LNCAP (cell line): ENCODE measurements around the gene CYB5D1.

Source experiments
- CTCF ChIP-seq: fragments of 450-650 bp; IDR thresholded peaks from 2 replicates; pipeline ENCODE4 v1.5.1; 2017; ENCODE audit warnings: mild to moderate bottlenecking

CYB5D1 gene

DNA sequence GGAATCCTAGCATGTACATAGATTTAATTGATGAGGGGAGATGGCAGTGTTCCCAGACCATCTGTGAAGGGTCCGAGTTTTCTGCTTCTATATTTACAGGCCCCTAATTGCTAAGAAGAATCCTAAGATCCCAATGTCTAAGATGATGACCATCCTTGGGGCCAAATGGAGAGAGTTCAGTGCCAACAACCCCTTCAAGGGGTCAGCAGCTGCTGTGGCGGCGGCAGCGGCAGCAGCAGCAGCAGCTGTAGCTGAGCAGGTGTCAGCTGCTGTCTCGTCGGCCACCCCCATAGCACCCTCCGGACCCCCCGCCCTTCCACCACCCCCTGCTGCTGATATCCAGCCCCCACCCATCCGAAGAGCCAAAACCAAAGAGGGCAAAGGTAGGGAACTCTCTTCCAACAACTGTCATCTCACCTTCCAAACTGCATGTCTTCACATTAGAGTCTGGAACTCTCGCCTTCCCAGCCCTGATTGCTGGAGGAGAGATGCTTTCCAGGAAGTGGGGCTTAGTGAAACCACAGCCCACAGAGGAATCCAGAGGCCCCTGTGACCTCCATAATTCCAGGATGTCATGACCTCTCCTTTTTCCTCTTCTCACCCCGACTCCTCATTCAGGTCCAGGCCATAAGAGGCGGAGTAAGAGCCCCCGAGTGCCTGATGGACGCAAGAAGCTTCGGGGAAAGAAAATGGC, 35.5 kb downstream of the CYB5D1 start:
- no peak for TF ChIP-seq CTCF

GRCh38 chr17:7894226-7894625, 36.4 kb downstream of the CYB5D1 start:
- TF ChIP-seq CTCF, result no peak

DNA sequence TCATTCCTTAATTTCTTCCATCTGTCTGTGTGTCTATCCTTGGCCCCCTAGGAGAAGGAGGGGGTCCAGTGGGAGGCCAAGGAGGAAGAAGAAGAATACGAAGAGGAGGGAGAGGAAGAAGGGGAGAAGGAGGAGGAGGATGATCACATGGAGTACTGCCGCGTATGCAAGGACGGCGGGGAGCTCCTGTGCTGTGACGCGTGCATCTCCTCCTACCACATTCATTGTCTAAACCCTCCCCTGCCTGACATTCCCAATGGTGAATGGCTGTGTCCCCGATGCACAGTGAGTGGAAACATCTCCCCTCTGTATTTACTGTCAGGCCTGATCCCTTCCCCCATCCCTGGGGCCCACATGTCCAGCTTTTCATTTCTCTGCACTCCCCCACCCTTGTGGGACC, 37.1 kb downstream of the CYB5D1 start:
- no peak for TF ChIP-seq CTCF

GRCh38 chr17:7897090-7897489, 39.3 kb downstream of the CYB5D1 start:
- no peak for TF ChIP-seq CTCF

GRCh38 chr17:7897773-7898172, 40.0 kb downstream of the CYB5D1 start:
- no peak for TF ChIP-seq CTCF

DNA sequence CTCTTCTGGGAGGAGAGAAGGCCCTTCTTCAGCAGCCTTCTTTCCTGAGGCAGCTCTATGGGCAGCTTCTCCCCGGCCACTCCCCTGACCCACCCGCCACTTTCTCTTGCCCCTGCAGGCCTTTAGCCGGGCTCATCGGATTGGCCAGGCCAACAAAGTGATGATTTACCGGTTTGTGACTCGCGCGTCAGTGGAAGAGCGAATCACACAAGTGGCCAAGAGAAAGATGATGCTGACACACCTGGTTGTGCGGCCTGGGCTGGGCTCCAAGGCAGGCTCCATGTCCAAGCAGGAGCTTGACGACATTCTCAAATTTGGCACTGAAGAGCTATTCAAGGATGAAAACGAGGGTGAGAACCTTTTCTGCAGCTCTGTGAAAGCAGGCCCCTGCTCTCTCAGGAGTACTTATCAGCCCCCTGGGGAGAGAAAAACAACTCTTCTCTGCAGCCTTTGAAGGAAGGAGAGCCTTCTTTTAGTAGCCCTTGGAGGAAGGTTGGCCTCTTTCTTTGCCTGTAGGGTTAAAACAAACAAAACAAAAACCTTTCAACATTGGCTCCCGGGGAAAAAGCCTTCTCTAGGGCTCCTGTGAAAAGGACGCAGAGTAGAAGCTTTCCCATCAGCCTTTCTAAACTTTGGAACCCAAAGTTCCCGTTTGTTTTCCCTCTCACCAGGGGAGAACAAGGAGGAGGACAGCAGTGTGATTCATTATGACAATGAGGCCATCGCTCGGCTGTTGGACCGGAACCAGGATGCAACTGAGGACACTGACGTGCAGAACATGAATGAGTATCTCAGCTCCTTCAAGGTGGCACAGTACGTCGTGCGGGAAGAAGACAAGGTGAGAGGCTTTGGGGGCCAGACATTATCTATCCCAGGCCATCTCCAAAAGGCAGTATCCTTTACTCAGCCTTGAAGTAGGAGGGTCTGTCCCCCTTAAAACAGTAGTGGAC, 45.6 kb downstream of the CYB5D1 start:
- TF ChIP-seq CTCF, result no peak

DNA sequence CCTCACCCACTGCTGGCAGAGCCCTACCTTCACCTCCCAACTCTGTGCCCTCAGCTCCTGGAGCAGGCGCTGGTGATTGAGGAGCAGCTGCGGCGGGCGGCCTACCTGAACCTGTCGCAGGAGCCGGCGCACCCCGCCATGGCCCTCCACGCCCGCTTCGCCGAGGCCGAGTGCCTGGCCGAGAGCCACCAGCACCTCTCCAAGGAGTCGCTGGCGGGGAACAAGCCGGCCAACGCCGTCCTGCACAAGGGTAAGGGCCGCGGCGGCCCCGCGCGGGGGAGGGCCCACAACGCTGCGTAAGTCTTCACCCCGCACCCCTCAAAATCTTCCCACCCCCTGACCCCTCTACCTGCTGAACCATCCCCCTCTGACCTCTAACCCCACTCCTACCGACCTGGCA, 51.3 kb downstream of the CYB5D1 start:
- no peak for TF ChIP-seq CTCF
